T47D (cell line): ENCODE results near the gene TERF2IP.

ENCODE experiments used
- DNase-seq, 2 experiments: peaks; one replicate each; pipeline versions ENCODE4 v3.0.0 to v3.0.0-alpha.2; 2011 to 2012; ENCODE audit warnings: low read depth in 1 of 2, low spot score in 1 of 2
- JUND ChIP-seq: IDR thresholded peaks from 2 replicates; pipeline ENCODE4 v1.6.1; 2012; ENCODE audit warnings: low read depth
- in situ Hi-C: cut with HindIII; loops from 2 replicates; pipeline ENCODE4 v1.10.0; 2016; ENCODE audit warnings: low sequenced_read_pairs, low pct_unique_long_range_greater_than_20kb

The TERF2IP gene

DNA sequence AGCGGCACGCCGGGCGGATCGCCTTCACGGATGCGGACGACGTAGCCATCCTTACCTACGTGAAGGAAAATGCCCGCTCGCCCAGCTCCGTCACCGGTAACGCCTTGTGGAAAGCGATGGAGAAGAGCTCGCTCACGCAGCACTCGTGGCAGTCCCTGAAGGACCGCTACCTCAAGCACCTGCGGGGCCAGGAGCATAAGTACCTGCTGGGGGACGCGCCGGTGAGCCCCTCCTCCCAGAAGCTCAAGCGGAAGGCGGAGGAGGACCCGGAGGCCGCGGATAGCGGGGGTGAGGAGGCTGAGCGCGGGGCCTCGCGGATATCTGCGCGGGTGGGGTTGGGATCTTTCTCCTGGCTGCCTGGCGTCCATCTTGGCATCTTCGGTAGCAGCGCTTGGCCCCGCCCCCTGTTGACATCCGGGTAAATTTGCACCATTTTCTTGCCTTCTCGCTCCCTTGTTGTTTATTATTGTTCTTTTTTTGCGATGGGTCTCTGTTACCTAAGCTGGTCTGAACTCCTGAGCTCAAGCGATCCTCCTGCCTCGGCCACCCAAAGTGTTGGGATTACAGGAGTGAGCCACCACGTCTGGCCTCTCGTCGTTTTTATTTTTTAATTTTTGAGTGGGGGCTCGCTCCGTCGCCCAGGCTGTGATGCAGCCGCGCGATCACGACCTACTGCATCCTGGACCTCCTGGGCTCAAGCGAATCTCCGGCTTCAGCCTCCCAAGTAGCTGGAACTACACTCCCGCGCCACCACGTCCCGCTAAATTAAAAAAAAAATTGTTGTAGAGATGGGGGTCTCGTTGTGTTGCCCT lies 898 bp downstream of the TERF2IP start:
- in situ Hi-C loops, result no loop called here
- no peak for TF ChIP-seq JUND
- DNase-seq, result peak; percentile 33 to 77

DNA sequence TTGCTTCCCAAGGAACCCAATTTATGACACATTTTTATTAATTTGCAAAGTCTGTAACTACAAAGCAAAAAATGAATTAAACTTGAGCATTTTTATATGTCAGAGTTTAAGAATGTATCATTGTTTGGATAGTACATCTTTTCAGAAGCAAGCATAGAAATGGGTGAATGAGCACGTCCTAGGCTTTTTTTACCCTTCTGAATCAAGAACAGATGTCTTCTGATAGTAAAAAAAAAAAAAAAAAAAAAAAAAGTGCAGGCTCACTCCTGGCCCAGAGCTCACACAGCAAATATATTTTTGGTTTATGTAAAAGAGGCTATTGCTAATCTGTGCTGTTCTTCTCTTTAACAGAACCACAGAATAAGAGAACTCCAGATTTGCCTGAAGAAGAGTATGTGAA lies 6.3 kb downstream of the TERF2IP start:
- no peak for TF ChIP-seq JUND
- no peak for DNase-seq
- in situ Hi-C loops, result no loop called here

GRCh38 chr16:75658175-75658574 lies 10.6 kb downstream of the TERF2IP start:
- DNase-seq, result no peak
- in situ Hi-C loops, result no loop called here
- TF ChIP-seq JUND, result no peak

GRCh38 chr16:75660321-75660720 lies 12.7 kb downstream of the TERF2IP start:
- no peak for DNase-seq
- in situ Hi-C loops, result no loop called here
- no peak for TF ChIP-seq JUND

GRCh38 chr16:75660726-75661302 lies 13.2 kb downstream of the TERF2IP start:
- in situ Hi-C loops, result no loop called here
- no peak for DNase-seq
- TF ChIP-seq JUND, result no peak

DNA sequence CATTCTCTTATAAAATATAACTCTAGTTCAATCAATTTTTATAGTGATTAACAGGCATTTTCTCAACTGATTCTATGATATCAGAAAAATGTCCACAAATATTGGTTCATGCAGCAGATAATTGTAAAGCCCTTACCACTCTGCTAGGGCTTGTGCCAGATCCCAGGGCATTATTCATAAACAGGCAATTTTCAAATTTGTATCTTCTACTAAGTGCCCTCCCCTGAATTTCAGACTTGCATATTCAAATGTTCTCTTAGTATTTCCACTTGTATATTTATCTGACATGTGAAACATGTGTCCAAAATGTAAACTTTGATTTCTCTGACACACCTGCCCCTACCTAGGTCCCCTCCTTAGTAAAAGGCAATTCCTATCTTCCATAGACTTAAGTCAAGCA lies 19.9 kb downstream of the TERF2IP start:
- in situ Hi-C loops, result no loop called here
- DNase-seq, result no peak
- no peak for TF ChIP-seq JUND

DNA sequence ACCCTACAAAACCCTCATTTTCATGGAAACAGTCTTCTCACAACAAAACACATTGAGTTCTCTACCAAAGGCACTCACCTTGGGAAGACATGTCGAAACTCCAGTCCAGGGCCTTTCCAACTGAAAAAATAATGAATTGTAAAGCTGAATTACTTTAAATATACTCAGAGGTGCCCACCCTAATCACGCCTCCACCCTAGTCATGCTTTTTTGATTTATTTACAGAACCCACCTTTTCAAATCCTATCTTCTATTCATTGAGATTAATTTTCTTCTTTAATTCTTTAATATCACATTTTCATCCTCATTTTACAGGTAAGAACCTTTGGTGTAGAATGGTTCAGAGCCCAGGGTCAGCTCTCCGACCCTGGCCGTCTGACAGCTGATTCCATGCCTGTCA lies 29.3 kb downstream of the TERF2IP start, which contains the start of gene CPHXL2:
TSS of gene CPHXL2 (minus strand) at position 101 of the 400 bp plus-strand sequence. CDS start at position 91, 10 bp downstream.
- in situ Hi-C loops, result no loop called here
- TF ChIP-seq JUND, result no peak
- DNase-seq, result no peak

- no peak for TF ChIP-seq JUND
- in situ Hi-C loops, result no loop called here
- no peak for DNase-seq
Observed at GRCh38 chr16:75679366-75679765, 31.8 kb downstream of the TERF2IP start.

DNA sequence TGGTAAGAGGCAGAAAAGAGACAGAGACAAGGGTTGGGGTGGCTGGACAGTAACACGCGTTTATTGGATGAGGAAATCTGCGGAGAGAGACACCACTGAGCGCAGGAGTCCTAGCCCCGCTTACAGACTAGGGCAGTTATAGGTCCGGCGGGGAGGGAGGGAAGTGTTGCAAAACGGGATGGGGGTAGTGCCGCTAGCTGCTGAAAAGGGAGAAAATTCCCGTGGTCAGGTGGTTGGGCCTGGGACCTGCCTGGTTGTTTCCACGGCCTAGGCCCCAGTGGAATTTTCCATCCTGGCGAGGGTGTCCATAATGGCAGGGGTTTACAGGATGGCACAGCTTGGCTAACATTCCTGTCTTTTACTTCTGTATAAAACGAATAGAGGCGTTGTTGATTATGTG lies 34.7 kb downstream of the TERF2IP start:
- in situ Hi-C loops, result no loop called here
- DNase-seq, result no peak

DNA sequence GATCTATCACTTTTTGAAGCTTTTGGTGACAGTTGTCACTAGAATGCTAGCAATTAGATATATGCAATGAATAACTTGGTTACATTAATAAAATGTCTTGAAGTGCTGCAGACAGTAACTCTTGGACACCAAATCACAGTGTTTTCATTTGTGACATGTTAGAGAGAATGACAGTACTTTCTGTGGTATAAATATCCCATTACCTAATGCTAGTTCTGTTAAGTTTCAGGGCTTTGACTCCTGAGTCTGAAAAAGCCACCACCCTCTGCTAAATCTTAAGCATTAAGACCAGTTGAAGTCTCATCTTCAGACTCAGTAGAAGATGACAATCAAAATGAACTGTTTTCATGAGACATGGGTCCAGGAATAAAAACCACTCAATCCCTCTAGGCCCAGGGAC lies 39.8 kb downstream of the TERF2IP start:
- no peak for TF ChIP-seq JUND
- in situ Hi-C loops, result no loop called here
- no peak for DNase-seq

More for the DNA sequence above, 34.7 kb downstream of the TERF2IP start:
- TF ChIP-seq JUND, result no peak

GRCh38 chr16:75695708-75696107 lies 48.1 kb downstream of the TERF2IP start:
- in situ Hi-C loops, result no loop called here
- no peak for DNase-seq
- no peak for TF ChIP-seq JUND

GRCh38 chr16:75697571-75697970 lies 50.0 kb downstream of the TERF2IP start:
- in situ Hi-C loops, result no loop called here
- TF ChIP-seq JUND, result no peak
- no peak for DNase-seq

GRCh38 chr16:75701361-75701760 lies 53.8 kb downstream of the TERF2IP start, which contains the start of gene DUXB:
Gene DUXB (minus strand): TSS chr16:75701461. CDS start chr16:75701418, 43 bp downstream.
- no peak for DNase-seq
- TF ChIP-seq JUND, result no peak
- in situ Hi-C loops, result no loop called here
